GM21717 (cell line): Measurements from ENCODE around the gene NNT.
"Not testable (repeated sequence)": the region's sequence is repeated elsewhere in the genome, so short reads cannot be mapped to it uniquely, and the experiment has no call there.

ENCODE experiments used
- ATAC-seq: cut with Tn5 transposase; IDR thresholded peaks from one replicate; pipeline ENCODE4 v1.9.1; 2021; ENCODE audit warnings: mild to moderate bottlenecking, moderate library complexity; ENCODE audit not compliant: unreplicated experiment

NNT gene

GRCh38 chr5:43702293-43702692, 99.3 kb downstream of the NNT start:
- no peak for ATAC-seq

GRCh38 chr5:43702815-43703214, 99.8 kb downstream of the NNT start:
- no peak for ATAC-seq

- ATAC-seq: no peak
These were observed 101.3 kb downstream of the NNT start for GRCh38 chr5:43704243-43704642.

DNA sequence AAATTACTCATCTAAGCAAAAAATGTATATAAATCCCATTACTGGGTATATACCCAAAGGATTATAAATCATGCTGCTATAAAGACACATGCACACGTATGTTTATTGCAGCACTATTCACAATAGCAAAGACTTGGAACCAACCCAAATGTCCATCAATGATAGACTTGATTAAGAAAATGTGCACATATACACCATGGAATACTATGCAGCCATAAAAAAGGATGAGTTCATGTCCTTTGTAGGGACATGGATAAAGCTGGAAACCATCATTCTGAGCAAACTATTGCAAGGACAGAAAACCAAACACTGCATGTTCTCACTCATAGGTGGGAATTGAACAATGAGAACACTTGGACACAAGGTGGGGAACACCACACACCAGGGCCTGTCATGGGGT, 103.6 kb downstream of the NNT start:
- ATAC-seq: not testable (repeated sequence)

DNA sequence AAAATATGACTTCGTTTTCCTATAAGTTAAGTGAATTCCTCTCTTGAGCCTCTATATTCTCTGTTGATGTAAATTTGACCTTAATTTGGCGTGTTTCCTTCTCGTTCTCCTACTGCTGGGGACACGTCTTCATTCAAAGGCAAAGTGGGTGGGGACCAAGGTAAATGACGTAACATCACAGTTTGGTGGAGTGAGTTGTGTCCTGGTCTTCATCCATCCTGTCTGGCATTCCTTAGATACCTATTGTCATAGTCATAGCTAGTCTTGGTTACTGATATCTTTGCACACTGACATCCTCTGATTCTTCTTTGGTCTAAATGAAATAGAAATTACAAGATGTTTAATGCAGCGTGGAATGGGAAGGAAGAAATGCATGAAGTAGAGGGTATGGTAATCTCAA, 108.5 kb downstream of the NNT start:
- ATAC-seq: no peak

DNA sequence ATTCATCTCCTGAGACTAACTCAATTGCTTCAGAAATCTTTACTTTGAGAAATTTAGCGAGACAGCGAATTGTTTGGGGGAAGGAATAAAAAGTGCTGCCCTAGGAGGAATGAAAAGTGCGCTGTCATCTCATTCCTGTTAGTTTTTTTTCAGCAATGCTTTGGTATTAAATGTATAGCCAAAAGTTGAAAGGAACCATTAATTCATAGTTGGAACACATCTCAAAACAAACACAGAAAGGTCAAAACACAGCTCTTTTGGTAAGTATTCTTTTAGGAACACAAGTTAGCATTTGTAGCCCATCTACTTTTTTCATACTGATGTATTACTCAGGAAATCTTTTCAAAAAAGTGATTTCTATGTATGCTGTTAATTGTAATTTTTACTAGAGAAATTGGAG, 109.1 kb downstream of the NNT start:
- ATAC-seq: no peak

DNA sequence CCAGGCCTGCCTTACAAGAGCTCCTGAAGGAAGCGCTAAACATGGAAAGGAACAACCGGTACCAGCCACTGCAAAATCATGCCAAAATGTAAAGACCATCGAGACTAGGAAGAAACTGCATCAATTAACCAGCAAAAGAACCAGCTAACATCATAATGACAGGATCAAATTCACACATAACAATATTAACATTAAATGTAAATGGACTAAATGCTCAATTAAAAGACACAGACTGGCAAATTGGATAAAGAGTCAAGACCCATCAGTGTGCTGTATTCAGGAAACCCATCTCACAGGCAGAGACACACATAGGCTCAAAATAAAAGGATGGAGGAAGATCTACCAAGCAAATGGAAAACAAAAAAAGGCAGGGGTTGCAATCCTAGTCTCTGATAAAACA, 116.8 kb downstream of the NNT start:
- not testable (repeated sequence) for ATAC-seq

DNA sequence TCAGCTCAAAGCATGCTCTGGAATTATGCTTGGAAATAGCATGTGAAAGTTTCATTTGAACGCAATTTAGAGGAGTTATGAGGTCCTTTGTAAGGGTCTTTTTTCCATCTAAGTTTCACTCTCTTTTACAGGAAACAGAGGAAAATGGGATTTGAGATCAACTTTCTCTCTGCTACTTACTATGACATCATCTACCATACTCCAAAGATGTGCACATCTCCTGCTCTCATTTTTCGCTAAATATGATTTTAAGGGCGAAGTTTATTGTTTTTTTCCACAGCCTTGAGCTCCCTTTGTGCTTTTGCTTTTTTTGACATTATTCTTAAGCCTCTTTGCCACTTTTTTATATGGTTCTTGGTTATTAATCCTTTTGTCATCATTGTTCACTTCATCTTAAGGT, 125.6 kb downstream of the NNT start:
- no peak for ATAC-seq

GRCh38 chr5:43729846-43730478, 127.0 kb downstream of the NNT start:
- ATAC-seq: no peak

DNA sequence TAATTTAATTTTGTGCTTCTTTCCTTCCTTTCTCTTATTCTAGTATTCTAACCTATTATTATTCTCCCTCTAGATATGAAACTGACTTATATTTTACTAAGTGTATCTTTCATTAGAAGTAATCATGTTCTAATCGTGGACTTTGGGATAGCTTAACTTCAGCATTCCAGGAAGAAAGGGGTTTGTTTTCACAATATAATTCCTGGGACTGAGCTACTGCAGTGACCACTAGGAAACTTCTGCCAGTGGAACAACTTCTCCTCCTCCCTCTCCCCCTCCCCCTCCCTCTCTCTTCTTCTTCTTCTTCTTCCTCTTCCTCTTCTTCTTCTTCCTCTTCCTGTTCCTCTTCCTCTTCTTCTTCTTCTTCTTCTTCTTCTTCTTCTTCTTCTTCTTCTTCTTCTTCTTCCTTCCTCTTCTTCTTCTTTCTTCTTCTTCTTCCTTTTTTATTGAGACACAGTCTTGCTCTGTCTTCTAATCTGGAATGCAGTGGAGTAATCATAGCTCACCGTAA, 127.9 kb downstream of the NNT start:
- ATAC-seq: no peak

DNA sequence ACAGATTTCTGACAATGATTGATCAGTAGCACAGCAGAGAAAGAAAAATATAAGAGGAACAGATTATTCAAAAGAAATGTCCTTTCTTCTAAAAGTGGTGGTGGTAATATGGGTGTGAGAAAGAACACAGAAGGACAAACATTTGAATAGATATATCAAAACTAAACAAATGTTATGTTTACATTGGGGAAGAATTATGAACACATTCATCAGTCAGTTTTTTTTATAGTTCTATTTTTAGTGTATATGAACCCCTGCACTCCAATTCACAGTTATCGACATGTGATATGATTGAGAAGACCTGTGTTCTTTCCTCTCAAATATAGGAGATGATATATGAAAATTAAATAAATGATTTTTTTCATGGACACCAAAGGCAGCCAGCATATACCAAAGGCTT, 128.6 kb downstream of the NNT start:
- no peak for ATAC-seq

DNA sequence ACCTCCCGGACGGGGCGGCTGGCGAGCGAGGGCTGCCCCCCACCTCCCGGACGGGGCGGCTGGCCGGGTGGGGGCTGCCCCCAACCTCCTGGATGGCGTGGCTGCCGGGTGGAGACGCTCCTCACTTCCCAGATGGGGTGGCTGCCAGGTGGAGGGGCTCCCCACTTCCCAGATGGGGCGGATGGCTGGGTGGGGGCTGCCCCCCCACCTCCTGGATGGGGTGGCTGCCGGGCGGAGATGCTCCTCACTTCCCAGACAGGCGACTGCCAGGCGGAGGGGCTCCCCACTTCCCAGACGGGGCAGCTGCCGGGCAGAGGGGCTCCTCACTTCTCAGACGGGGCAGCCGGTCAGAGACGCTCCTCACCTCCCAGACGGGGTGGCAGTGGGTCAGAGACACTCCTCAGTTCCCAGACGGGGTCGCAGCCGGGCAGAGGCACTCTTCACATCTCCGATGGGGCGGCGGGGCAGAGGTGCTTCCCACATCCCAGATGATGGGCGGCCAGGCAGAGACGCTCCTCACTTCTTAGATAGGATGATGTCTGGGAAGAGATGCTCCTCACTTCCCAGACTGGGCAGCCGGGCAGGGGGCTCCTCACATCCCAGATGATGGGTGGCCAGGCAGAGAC, 143.1 kb downstream of the NNT start:
- ATAC-seq: not testable (repeated sequence)

GRCh38 chr5:43750809-43751208, 147.8 kb downstream of the NNT start:
- ATAC-seq: no peak

GRCh38 chr5:43753069-43753468, 150.1 kb downstream of the NNT start:
- ATAC-seq: no peak
